Spinal cord (tissue), 10 donors: ENCODE results near the gene CCDC28B. TPM values are rescaled to one million over a fixed set of nuclear protein-coding genes. Genes with fewer than 3 reads are reported as not detected.

Experiments used
- DNase-seq, 6 donors: peaks; one replicate each; pipeline versions ENCODE4 v3.0.0 to v3.0.0-alpha.2; 2013 to 2015; ENCODE audit warnings: low spot score in 6 of 6, low read depth in 4 of 6
- H3K27ac ChIP-seq: one replicate; pipeline ENCODE4 v1.5.1; 2013; ENCODE audit warnings: low read depth, low read length, control low read depth
- H3K27me3 ChIP-seq: one replicate; pipeline ENCODE4 v1.6.1; 2013; ENCODE audit warnings: low read length; ENCODE audit not compliant: control insufficient read depth, insufficient read depth
- H3K36me3 ChIP-seq: one replicate; pipeline ENCODE4 v1.6.1; 2013; ENCODE audit warnings: low read length; ENCODE audit not compliant: control insufficient read depth, insufficient read depth
- H3K4me1 ChIP-seq: one replicate; pipeline ENCODE4 v1.6.1; 2013; ENCODE audit warnings: low read length; ENCODE audit not compliant: control insufficient read depth, insufficient read depth
- H3K4me3 ChIP-seq: one replicate; pipeline ENCODE4 v1.5.1; 2013; ENCODE audit warnings: low read depth, low read length, control low read depth
- H3K9me3 ChIP-seq: one replicate; pipeline ENCODE4 v1.6.1; 2013; ENCODE audit warnings: low read length; ENCODE audit not compliant: control insufficient read depth, insufficient read depth
- WGBS: methylation state at CpG from one replicate; pipeline ENCODE4 v1.1.5; 2013; ENCODE audit warnings: missing lambda C conversion rate; ENCODE audit not compliant: insufficient coverage; 5-methylcytosine and 5-hydroxymethylcytosine counted together
- polyA plus RNA-seq, 2 donors: library from polyadenylated mRNA; unstranded; fragments of 120-200 nt; gene quantifications; one replicate each; pipeline ENCODE4 v1.2.1, GENCODE V29; 2013; ENCODE audit not compliant: insufficient read length in 2 of 2
- total RNA-seq, 2 donors: library from RNA; depleted of rRNA in 1 of 2; stranded (reverse); fragments of 120-200 nt in 1 of 2; fragments of >200 nt in 1 of 2; gene quantifications; one replicate each; pipeline versions ENCODE4 v1.2.3 to v1.2.4, GENCODE V29; 2013 to 2014
- donor health status: healthy.

Gene CCDC28B
- total and polyA plus RNA-seq, 4 donors = 23.6 to 82.2 (median 67.8) TPM

- DNase-seq = no peak
- Histone ChIP-seq H3K27ac (peak overlapping the region; percentile 96), H3K4me1 (peaks cover 43% of the 10 kb centered on the region), H3K27me3 (no peaks in the 10 kb centered on the region), H3K9me3 (no peaks in the 10 kb centered on the region), H3K36me3 (peaks cover 58% of the 10 kb centered on the region), H3K4me3 (peak overlapping the region; percentile 4)
- 60% methylated on average over 2 of the region's 4 CpGs for WGBS
Observed at GRCh38 chr1:32199043-32199716, 1.2 kb upstream of the CCDC28B start.

GRCh38 chr1:32199717-32200072 lies 700 bp upstream of the CCDC28B start:
- H3K9me3 ChIP-seq = no peaks in the 10 kb centered on the region
- peaks cover 57% of the 10 kb centered on the region for H3K36me3 ChIP-seq
- peak overlapping the region; percentile 96 for H3K27ac ChIP-seq
- WGBS = 33% methylated on average over 3 of the region's 6 CpGs
- no peaks in the 10 kb centered on the region for H3K27me3 ChIP-seq
- DNase-seq = peak in 1 of 6 donors; percentile 58
- peaks cover 44% of the 10 kb centered on the region for H3K4me1 ChIP-seq
- H3K4me3 ChIP-seq = peak overlapping the region; percentile 64

- Histone ChIP-seq H3K27me3 (no peaks in the 10 kb centered on the region), H3K4me1 (peaks cover 59% of the 10 kb centered on the region), H3K36me3 (peaks cover 49% of the 10 kb centered on the region), H3K27ac (peak overlapping the region; percentile 96), H3K4me3 (peak overlapping the region; percentile 64), H3K9me3 (no peaks in the 10 kb centered on the region)
- 3% methylated on average over 14 of the region's 26 CpGs for WGBS
- DNase-seq = peak in 3 of 6 donors; percentile 32 to 84 (median 75)
Observed at GRCh38 chr1:32201011-32201855, 838 bp downstream of the CCDC28B start.

- peak overlapping the region; percentile 47 for H3K27ac ChIP-seq
- peak overlapping the region; percentile 82 for H3K4me3 ChIP-seq
- H3K36me3 ChIP-seq = peaks cover 40% of the 10 kb centered on the region
- no peaks in the 10 kb centered on the region for H3K27me3 ChIP-seq
- no peak for DNase-seq
- 8% methylated on average over 21 of the region's 26 CpGs for WGBS
- H3K4me1 ChIP-seq = peaks cover 58% of the 10 kb centered on the region
- H3K9me3 ChIP-seq = no peaks in the 10 kb centered on the region
Observed at GRCh38 chr1:32204943-32205361, 4.6 kb downstream of the CCDC28B start.

GRCh38 chr1:32205401-32206370 lies 5.3 kb downstream of the CCDC28B start, which contains the start of gene IQCC:
Gene IQCC (plus strand): TSS chr1:32205671. CDS start chr1:32205682, 11 bp downstream.
- H3K4me3 ChIP-seq = peak within 1 kb of the TSS; percentile 82
- peak within 1 kb of the TSS; percentile 47 for H3K27ac ChIP-seq
- peaks cover 40% of the 10 kb centered on the region for H3K36me3 ChIP-seq
- DNase-seq = peak in 5 of 6 donors; percentile 74 to 97 (median 83)
- no peaks in the 10 kb centered on the region for H3K27me3 ChIP-seq
- H3K4me1 ChIP-seq = peaks cover 51% of the 10 kb centered on the region
- H3K9me3 ChIP-seq = no peaks in the 10 kb centered on the region
- WGBS = 1% methylated on average over 75 of the region's 77 CpGs

- H3K4me3 ChIP-seq = no peak overlapping the region
- H3K9me3 ChIP-seq = no peaks in the 10 kb centered on the region
- peaks cover 43% of the 10 kb centered on the region for H3K36me3 ChIP-seq
- H3K27ac ChIP-seq = no peak overlapping the region
- peaks cover 38% of the 10 kb centered on the region for H3K4me1 ChIP-seq
- no peak for DNase-seq
- 92% methylated on average over 6 of the region's 6 CpGs for WGBS
- no peaks in the 10 kb centered on the region for H3K27me3 ChIP-seq
Observed at GRCh38 chr1:32208469-32208868, 8.1 kb downstream of the CCDC28B start.

- Histone ChIP-seq H3K27ac (no peak within 1 kb of the TSS), H3K27me3 (no peaks in the 10 kb centered on the region), H3K9me3 (no peaks in the 10 kb centered on the region), H3K36me3 (peaks cover 38% of the 10 kb centered on the region), H3K4me3 (no peak within 1 kb of the TSS), H3K4me1 (peaks cover 38% of the 10 kb centered on the region)
- peak in 2 of 6 donors; percentile 37 to 45 for DNase-seq
- 52% methylated on average over 5 of the region's 5 CpGs for whole genome bisulfite sequencing
Observed at GRCh38 chr1:32208891-32209328, 8.5 kb downstream of the CCDC28B start, which contains the start of gene DCDC2B. Gene DCDC2B (plus strand): TSS chr1:32209089. CDS start chr1:32209094, 5 bp downstream.

- no peaks in the 10 kb centered on the region for H3K9me3 ChIP-seq
- WGBS = 85% methylated on average over 7 of the region's 10 CpGs
- no peak overlapping the region for H3K27ac ChIP-seq
- no peak overlapping the region for H3K4me3 ChIP-seq
- H3K27me3 ChIP-seq = no peaks in the 10 kb centered on the region
- DNase-seq = peak in 2 of 6 donors; percentile 72 to 74
- peaks cover 62% of the 10 kb centered on the region for H3K36me3 ChIP-seq
- H3K4me1 ChIP-seq = peaks cover 8% of the 10 kb centered on the region
Observed at GRCh38 chr1:32215629-32216480, 15.5 kb downstream of the CCDC28B start.
